WERI-Rb-1 (cell line): ENCODE data around the gene APBA2.
"Not testable (repeated sequence)": the region's sequence is repeated elsewhere in the genome, so short reads cannot be mapped to it uniquely, and the experiment has no call there.

Source experiments
- DNase-seq: peaks from one replicate; pipeline ENCODE4 v3.0.0-alpha.2; 2020
- H3K27ac ChIP-seq: fragments of 250-450 bp; sonication (Bioruptor Pico); 2 replicates; pipeline ENCODE4 v1.5.1; 2020; ENCODE audit warnings: mild to moderate bottlenecking, moderate library complexity
- H3K27me3 ChIP-seq: fragments of 250-450 bp; sonication (Bioruptor Pico); 2 replicates; pipeline ENCODE4 v1.5.1; 2021; ENCODE audit warnings: mild to moderate bottlenecking, low read depth, moderate library complexity; ENCODE audit not compliant: insufficient read depth, severe bottlenecking
- H3K36me3 ChIP-seq: fragments of 250-450 bp; sonication (Bioruptor Pico); 2 replicates; pipeline ENCODE4 v1.5.1; 2020; ENCODE audit warnings: mild to moderate bottlenecking, moderate library complexity
- H3K4me3 ChIP-seq: 2 replicates; pipeline ENCODE4 v1.5.1; 2011; ENCODE audit warnings: low read depth, mild to moderate bottlenecking, control low read depth, low read length
- H3K9me3 ChIP-seq: fragments of 250-450 bp; sonication (Bioruptor Pico); 2 replicates; pipeline ENCODE4 v1.5.1; 2021; ENCODE audit warnings: mild to moderate bottlenecking, moderate library complexity; ENCODE audit not compliant: severe bottlenecking
- CTCF ChIP-seq: IDR thresholded peaks from 2 replicates; pipeline ENCODE4 v1.5.1; 2011; ENCODE audit warnings: low read depth, mild to moderate bottlenecking, control low read depth, inconsistent platforms, low read length

The APBA2 gene

GRCh38 chr15:28885630-28886430 lies at the start of gene APBA2:
APBA2 (plus strand) TSS chr15:28885974; CDS start chr15:29053885, 167,911 bp downstream.
- H3K4me3 ChIP-seq: peak within 1 kb of the TSS; percentile 75
- peak within 1 kb of the TSS; percentile 82 for H3K27ac ChIP-seq
- peak; percentile 56 for DNase-seq
- TF ChIP-seq CTCF: 0 out of 2 replicates have a peak, but pooled peaks have one; percentile 0
- no peaks in the 10 kb centered on the region for H3K36me3 ChIP-seq
- H3K9me3 ChIP-seq: no peaks in the 10 kb centered on the region
- no peaks in the 10 kb centered on the region for H3K27me3 ChIP-seq

- not testable (repeated sequence) for H3K4me3 ChIP-seq, H3K27ac ChIP-seq, DNase-seq, H3K9me3 ChIP-seq, H3K27me3 ChIP-seq, H3K36me3 ChIP-seq
Measured at GRCh38 chr15:28840285-28840684, 45.5 kb upstream of the APBA2 start.

- H3K4me3 ChIP-seq, H3K36me3 ChIP-seq, H3K27ac ChIP-seq, H3K9me3 ChIP-seq, DNase-seq, H3K27me3 ChIP-seq: not testable (repeated sequence)
Measured at GRCh38 chr15:28842210-28842609, 43.6 kb upstream of the APBA2 start.

- DNase-seq, H3K27ac ChIP-seq, H3K9me3 ChIP-seq, H3K4me3 ChIP-seq, H3K36me3 ChIP-seq, H3K27me3 ChIP-seq: not testable (repeated sequence)
Measured at GRCh38 chr15:28843520-28843919, 42.3 kb upstream of the APBA2 start.

GRCh38 chr15:28844147-28844546 lies 41.6 kb upstream of the APBA2 start:
- not testable (repeated sequence) for H3K4me3 ChIP-seq, H3K27ac ChIP-seq, H3K9me3 ChIP-seq, H3K27me3 ChIP-seq, H3K36me3 ChIP-seq, DNase-seq

- DNase-seq, H3K36me3 ChIP-seq, H3K27me3 ChIP-seq, H3K27ac ChIP-seq, H3K9me3 ChIP-seq, H3K4me3 ChIP-seq: not testable (repeated sequence)
Measured at GRCh38 chr15:28847247-28847646, 38.5 kb upstream of the APBA2 start.

GRCh38 chr15:28847959-28848358 lies 37.8 kb upstream of the APBA2 start:
- H3K27me3 ChIP-seq, DNase-seq, H3K4me3 ChIP-seq, H3K36me3 ChIP-seq, H3K27ac ChIP-seq, H3K9me3 ChIP-seq: not testable (repeated sequence)

- H3K4me3 ChIP-seq, DNase-seq, H3K27ac ChIP-seq, H3K27me3 ChIP-seq, H3K36me3 ChIP-seq, H3K9me3 ChIP-seq: not testable (repeated sequence)
Measured at GRCh38 chr15:28848521-28848920, 37.3 kb upstream of the APBA2 start, which contains the start of gene GOLGA6L7. GOLGA6L7 (minus strand) TSS chr15:28848644; CDS start chr15:28848549, 95 bp downstream.

GRCh38 chr15:28849271-28849670 lies 36.5 kb upstream of the APBA2 start:
- not testable (repeated sequence) for H3K27me3 ChIP-seq, H3K4me3 ChIP-seq, H3K9me3 ChIP-seq, DNase-seq, H3K36me3 ChIP-seq, H3K27ac ChIP-seq

- H3K9me3 ChIP-seq, H3K4me3 ChIP-seq, H3K27me3 ChIP-seq, H3K27ac ChIP-seq, H3K36me3 ChIP-seq, DNase-seq: not testable (repeated sequence)
Measured at GRCh38 chr15:28849766-28850165, 36.0 kb upstream of the APBA2 start.

GRCh38 chr15:28853654-28854053 lies 32.1 kb upstream of the APBA2 start:
- not testable (repeated sequence) for H3K9me3 ChIP-seq, H3K27ac ChIP-seq, H3K4me3 ChIP-seq, DNase-seq, H3K27me3 ChIP-seq, H3K36me3 ChIP-seq

- not testable (repeated sequence) for H3K36me3 ChIP-seq, H3K4me3 ChIP-seq, H3K9me3 ChIP-seq, H3K27me3 ChIP-seq, DNase-seq, H3K27ac ChIP-seq
Measured at GRCh38 chr15:28854578-28854977, 31.2 kb upstream of the APBA2 start.
